Measurements from ENCODE around the gene STAG2. TPM values are rescaled to one million over a fixed set of nuclear protein-coding genes. Genes with fewer than 3 reads are reported as not detected.
"Not testable (repeated sequence)": the region's sequence is repeated elsewhere in the genome, so short reads cannot be mapped to it uniquely, and the experiment has no call there.

The STAG2 gene
- total RNA-seq, 6 experiments from 2014 or later, result 38.8 to 48.6 (median 46.3) TPM

GRCh38 chrX:123924186-123924585, 37.3 kb upstream of the STAG2 start:
- DNase-seq, result no peak
- H3K9me3 Mint-ChIP-seq, result no peaks in the 10 kb centered on the region
- H3K27me3 Mint-ChIP-seq (ENCODE audit: insufficient read depth), result peaks cover 2% of the 10 kb centered on the region
- no peak overlapping the region for H3K27ac Mint-ChIP-seq
- H3K4me3 Mint-ChIP-seq, result no peak overlapping the region
- H3K4me1 Mint-ChIP-seq (ENCODE audit: low read depth), result peaks cover 10% of the 10 kb centered on the region
- TF ChIP-seq CTCF (IDR thresholded peaks at IDR 0.05), result no peak
- H3K36me3 Mint-ChIP-seq (ENCODE audit: low read depth), result no peaks in the 10 kb centered on the region

- peaks cover 6% of the 10 kb centered on the region for H3K27me3 Mint-ChIP-seq (ENCODE audit: insufficient read depth)
- H3K4me1 Mint-ChIP-seq (ENCODE audit: low read depth), result no peaks in the 10 kb centered on the region
These were observed 33.7 kb upstream of the STAG2 start for GRCh38 chrX:123927845-123928244.

GRCh38 chrX:123932055-123932454, 29.5 kb upstream of the STAG2 start:
- H3K27ac Mint-ChIP-seq; H3K4me1 Mint-ChIP-seq (ENCODE audit: low read depth); H3K4me3 Mint-ChIP-seq; H3K9me3 Mint-ChIP-seq; DNase-seq; H3K36me3 Mint-ChIP-seq (ENCODE audit: low read depth); H3K27me3 Mint-ChIP-seq (ENCODE audit: insufficient read depth): not testable (repeated sequence)

More at GRCh38 chrX:123927845-123928244, 33.7 kb upstream of the STAG2 start:
- H3K27ac Mint-ChIP-seq, result no peak overlapping the region
- H3K9me3 Mint-ChIP-seq, result peaks cover 7% of the 10 kb centered on the region
- H3K4me3 Mint-ChIP-seq, result no peak overlapping the region
- no peak for TF ChIP-seq CTCF (IDR thresholded peaks at IDR 0.05)
- DNase-seq, result no peak
- H3K36me3 Mint-ChIP-seq (ENCODE audit: low read depth), result peaks cover 5% of the 10 kb centered on the region; the same call in 1 of the 2 replicates

- Mint-ChIP-seq H3K4me3 (no peak overlapping the region), H3K9me3 (no peaks in the 10 kb centered on the region), H3K27ac (no peak overlapping the region), H3K27me3 (ENCODE audit: insufficient read depth) (no peaks in the 10 kb centered on the region; the same call in none of the 2 replicates), H3K4me1 (ENCODE audit: low read depth) (no peaks in the 10 kb centered on the region), H3K36me3 (ENCODE audit: low read depth) (no peaks in the 10 kb centered on the region)
- no peak for TF ChIP-seq CTCF (IDR thresholded peaks at IDR 0.05)
- no peak for DNase-seq
These were observed 18.4 kb upstream of the STAG2 start for GRCh38 chrX:123943074-123943473.

GRCh38 chrX:123943488-123943887, 18.0 kb upstream of the STAG2 start:
- H3K4me3 Mint-ChIP-seq, result no peak overlapping the region

GRCh38 chrX:123949846-123950245, 11.7 kb upstream of the STAG2 start:
- Mint-ChIP-seq H3K9me3 (no peaks in the 10 kb centered on the region), H3K4me1 (ENCODE audit: low read depth) (no peaks in the 10 kb centered on the region), H3K27me3 (ENCODE audit: insufficient read depth) (no peaks in the 10 kb centered on the region; the same call in 1 of the 2 replicates), H3K27ac (no peak overlapping the region), H3K4me3 (no peak overlapping the region), H3K36me3 (ENCODE audit: low read depth) (no peaks in the 10 kb centered on the region)
- no peak for TF ChIP-seq CTCF (IDR thresholded peaks at IDR 0.05)
- DNase-seq, result no peak

More at GRCh38 chrX:123943488-123943887, 18.0 kb upstream of the STAG2 start:
- DNase-seq, result no peak
- H3K36me3 Mint-ChIP-seq (ENCODE audit: low read depth), result no peaks in the 10 kb centered on the region
- no peaks in the 10 kb centered on the region for H3K4me1 Mint-ChIP-seq (ENCODE audit: low read depth)
- no peak overlapping the region for H3K27ac Mint-ChIP-seq
- no peaks in the 10 kb centered on the region for H3K9me3 Mint-ChIP-seq
- TF ChIP-seq CTCF (IDR thresholded peaks at IDR 0.05), result no peak
- H3K27me3 Mint-ChIP-seq (ENCODE audit: insufficient read depth), result no peaks in the 10 kb centered on the region; the same call in none of the 2 replicates
